A673 (cell line): Measurements from ENCODE around the gene PANK3. TPM values are rescaled to one million over a fixed set of nuclear protein-coding genes. Genes with fewer than 3 reads are reported as not detected.

Source experiments
- BruUV-seq: library from RNA; stranded (reverse); fragments of 400-500 nt; replicated peaks from 2 replicates; lab custom pipeline; 2021; lab: Mats Ljungman, UMichigan
- CTCF ChIA-PET: fragments of 300-600 bp; sonication (Branson Sonifier 250); formaldehyde crosslinking; loops from one replicate; lab custom pipeline; 2022; ENCODE audit warnings: antibody characterized with exemption; lab: Charles Lee
- POLR2A ChIA-PET: fragments of 300-600 bp; sonication (Branson Sonifier 250); formaldehyde crosslinking; loops from one replicate; lab custom pipeline; 2022; ENCODE audit warnings: antibody characterized with exemption; ENCODE audit not compliant: low non-redundant PET; lab: Charles Lee
- DNase-seq: peaks from one replicate; pipeline ENCODE4 v3.0.0-alpha.2; 2015; ENCODE audit warnings: low spot score
- H3K27ac ChIP-seq: fragments of 200-600 bp; sonication (generic); 2 replicates; pipeline ENCODE4 v1.5.1; 2016; ENCODE audit warnings: mixed run types, low read depth, mild to moderate bottlenecking, mixed read lengths, antibody characterized with exemption, low read length; ENCODE audit not compliant: poor library complexity, severe bottlenecking
- H3K27me3 ChIP-seq: fragments of 200-600 bp; sonication (generic); replicated peaks from 2 replicates; pipeline ENCODE4 v1.6.1; 2017; ENCODE audit warnings: mixed run types, low read depth, mild to moderate bottlenecking, mixed read lengths, antibody characterized with exemption, low read length; ENCODE audit not compliant: insufficient read depth, poor library complexity
- H3K36me3 ChIP-seq: fragments of 200-600 bp; sonication (generic); 2 replicates; pipeline ENCODE4 v1.6.1; 2016; ENCODE audit warnings: mixed run types, mild to moderate bottlenecking, mixed read lengths, antibody characterized with exemption, low read length; ENCODE audit not compliant: insufficient read depth, poor library complexity, severe bottlenecking
- H3K4me1 ChIP-seq: fragments of 200-600 bp; sonication (generic); 2 replicates; pipeline ENCODE4 v1.6.1; 2017; ENCODE audit warnings: mixed run types, mild to moderate bottlenecking, mixed read lengths, antibody characterized with exemption, low read length; ENCODE audit not compliant: insufficient read depth, poor library complexity, severe bottlenecking
- H3K4me3 ChIP-seq: fragments of 200-600 bp; sonication (generic); 2 replicates; pipeline ENCODE4 v1.5.1; 2016; ENCODE audit warnings: low read depth, mixed run types, mild to moderate bottlenecking, mixed read lengths, low read length; ENCODE audit not compliant: poor library complexity, severe bottlenecking
- H3K9me3 ChIP-seq: fragments of 200-600 bp; sonication (generic); 2 replicates; pipeline ENCODE4 v1.6.1; 2016; ENCODE audit warnings: mixed run types, low read depth, mild to moderate bottlenecking, mixed read lengths, antibody characterized with exemption, low read length; ENCODE audit not compliant: poor library complexity, severe bottlenecking
- EZH2 ChIP-seq: fragments of 200-600 bp; sonication (generic); IDR thresholded peaks from 2 replicates; pipeline ENCODE4 v1.6.1; 2017; ENCODE audit warnings: borderline replicate concordance, low read depth, mild to moderate bottlenecking, mixed read lengths, antibody characterized with exemption, low read length; ENCODE audit not compliant: poor library complexity, severe bottlenecking
- intact Hi-C: fragments of 100-400 bp; cut with micrococcal nuclease; formaldehyde crosslinking; loops from one replicate; pipeline ENCODE4 v1.10.0; 2022; ENCODE audit not compliant: unreplicated experiment
- total RNA-seq: library from RNA; stranded (reverse); gene quantifications from 2 replicates; pipeline ENCODE4 v1.2.3, GENCODE V29; 2021
- TF ChIP-seq, protein P1 (sequence below): fragments of 300-800, 200-600 bp; sonication (generic); conservative IDR thresholded peaks from 2 replicates; pipeline ENCODE4 v1.5.1; 2017; ENCODE audit warnings: low read depth, mild to moderate bottlenecking, antibody characterized with exemption, low read length, moderate library complexity, mixed read lengths

Gene PANK3
- total RNA-seq, 1 experiment from 2014 or later, result 79.2 TPM

- no peak for DNase-seq
- no TSS peak for BruUV-seq
- Histone ChIP-seq H3K36me3 (no peaks in the 10 kb centered on the region), H3K9me3 (no peaks in the 10 kb centered on the region), H3K27ac (no peak overlapping the region), H3K4me1 (no peaks in the 10 kb centered on the region), H3K27me3 (no peaks in the 10 kb centered on the region), H3K4me3 (no peak overlapping the region)
- no peak for TF ChIP-seq EZH2
- TF ChIP-seq, protein P1, sequence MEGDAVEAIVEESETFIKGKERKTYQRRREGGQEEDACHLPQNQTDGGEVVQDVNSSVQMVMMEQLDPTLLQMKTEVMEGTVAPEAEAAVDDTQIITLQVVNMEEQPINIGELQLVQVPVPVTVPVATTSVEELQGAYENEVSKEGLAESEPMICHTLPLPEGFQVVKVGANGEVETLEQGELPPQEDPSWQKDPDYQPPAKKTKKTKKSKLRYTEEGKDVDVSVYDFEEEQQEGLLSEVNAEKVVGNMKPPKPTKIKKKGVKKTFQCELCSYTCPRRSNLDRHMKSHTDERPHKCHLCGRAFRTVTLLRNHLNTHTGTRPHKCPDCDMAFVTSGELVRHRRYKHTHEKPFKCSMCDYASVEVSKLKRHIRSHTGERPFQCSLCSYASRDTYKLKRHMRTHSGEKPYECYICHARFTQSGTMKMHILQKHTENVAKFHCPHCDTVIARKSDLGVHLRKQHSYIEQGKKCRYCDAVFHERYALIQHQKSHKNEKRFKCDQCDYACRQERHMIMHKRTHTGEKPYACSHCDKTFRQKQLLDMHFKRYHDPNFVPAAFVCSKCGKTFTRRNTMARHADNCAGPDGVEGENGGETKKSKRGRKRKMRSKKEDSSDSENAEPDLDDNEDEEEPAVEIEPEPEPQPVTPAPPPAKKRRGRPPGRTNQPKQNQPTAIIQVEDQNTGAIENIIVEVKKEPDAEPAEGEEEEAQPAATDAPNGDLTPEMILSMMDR, result no peak
- ChIA-PET POLR2A (no interaction called here), CTCF (no interaction called here)
- intact Hi-C loops, result no loop called here
Observed at GRCh38 chr5:168606562-168606961, 27.4 kb upstream of the PANK3 start.

DNA sequence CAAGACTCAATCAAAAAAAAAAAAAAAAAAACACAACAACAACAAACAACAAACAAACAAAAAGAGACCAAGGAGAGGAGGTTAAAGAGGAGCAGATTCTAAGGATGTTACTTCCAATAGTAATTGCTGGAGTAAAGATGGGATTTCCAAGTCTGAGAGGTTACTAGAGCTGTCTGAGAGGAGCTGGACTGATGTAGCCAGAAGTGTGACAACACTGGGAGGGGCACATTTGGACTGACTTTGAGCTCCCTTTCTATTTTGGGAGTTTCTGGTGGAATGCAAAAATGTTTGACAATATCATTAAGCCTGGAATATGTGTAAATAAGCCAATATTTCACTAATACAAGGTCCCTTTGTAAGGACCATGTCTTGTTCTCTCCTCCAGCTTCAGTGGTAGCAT is 25.3 kb upstream of the PANK3 start:
- CTCF ChIA-PET, result no interaction called here
- no TSS peak for BruUV-seq
- Histone ChIP-seq H3K27ac (no peak overlapping the region), H3K4me1 (no peaks in the 10 kb centered on the region), H3K27me3 (no peaks in the 10 kb centered on the region), H3K36me3 (no peaks in the 10 kb centered on the region), H3K9me3 (no peaks in the 10 kb centered on the region), H3K4me3 (no peak overlapping the region)
- TF ChIP-seq, protein P1, result no peak
- TF ChIP-seq EZH2, result no peak
- intact Hi-C loops, result no loop called here
- POLR2A ChIA-PET, result interaction anchor here (0.6 kb wide), 1 partner anchor 480 kb away, joined by 15 read pairs; no protein-coding TSS in a partner anchor
- no peak for DNase-seq

- Histone ChIP-seq H3K4me1 (no peaks in the 10 kb centered on the region), H3K27ac (no peak overlapping the region), H3K36me3 (no peaks in the 10 kb centered on the region), H3K4me3 (no peak overlapping the region), H3K27me3 (no peaks in the 10 kb centered on the region), H3K9me3 (no peaks in the 10 kb centered on the region)
- DNase-seq, result peak; percentile 38
- intact Hi-C loops, result no loop called here
- CTCF ChIA-PET, result no interaction called here
- BruUV-seq, result no TSS peak
- POLR2A ChIA-PET, result no interaction called here
- TF ChIP-seq, protein P1, result no peak
- no peak for TF ChIP-seq EZH2
Observed at GRCh38 chr5:168603746-168604145, 24.6 kb upstream of the PANK3 start.
